ENCODE data around the gene MAP3K21. TPM values are rescaled to one million over a fixed set of nuclear protein-coding genes. Genes with fewer than 3 reads are reported as not detected.

Gene MAP3K21
- total and polyA plus RNA-seq, 2 of the 8 experiments (the other 6 are each of a cell fraction or from before 2014, with no cell fraction given), result 21.2 to 21.8 TPM

- no peak overlapping the region for H3K56ac ChIP-seq (replicated peaks; ENCODE audit: insufficient read length, low read depth, low read length)
- H3K23ac ChIP-seq (ENCODE audit: insufficient read length), result no peak overlapping the region
- FAIRE-seq, result no peak
- no peak overlapping the region for H2BK5ac ChIP-seq (ENCODE audit: low read depth, low read length)
- no peak overlapping the region for H3K18ac ChIP-seq (ENCODE audit: extremely low read depth, low read length)
- H3K9me3 ChIP-seq (ENCODE audit: insufficient read depth in 2 of 2, low read depth in 1 of 2, low read length in 1 of 2), result no peaks in the 10 kb centered on the region
- no peak overlapping the region for H3K4me3 ChIP-seq (ENCODE audit: extremely low read depth in 1 of 4, insufficient read depth in 2 of 4, low read depth in 3 of 4, low read length in 4 of 4)
- H2BK120ac ChIP-seq (replicated peaks; ENCODE audit: low read depth, low read length), result no peak overlapping the region
- no peak overlapping the region for H4K5ac ChIP-seq (ENCODE audit: insufficient read length, low read depth, low read length)
- no peaks in the 10 kb centered on the region for H3K4me1 ChIP-seq (replicated peaks in 1 of 4; ENCODE audit: control insufficient read depth in 3 of 4, insufficient read depth in 4 of 4, low read length in 3 of 4)
- no peak overlapping the region for H4K8ac ChIP-seq (ENCODE audit: extremely low read depth, insufficient read depth, low read length)
- no peak for DNase-seq (ENCODE audit: low read depth in 1 of 2, low spot score in 2 of 2)
- H3K27me3 ChIP-seq (replicated peaks in 1 of 4; ENCODE audit: control insufficient read depth in 3 of 4, extremely low read depth in 1 of 4, insufficient read depth in 3 of 4, low read length in 3 of 4), result no peaks in the 10 kb centered on the region
- no peaks in the 10 kb centered on the region for H4K20me1 ChIP-seq (replicated peaks in 1 of 2; ENCODE audit: control insufficient read depth in 1 of 2, insufficient read depth in 2 of 2, low read length in 2 of 2)
- no peak overlapping the region for H2BK15ac ChIP-seq (ENCODE audit: low read length)
- H3K27ac ChIP-seq (ENCODE audit: low read depth, low read length), result no peak overlapping the region
- no peak overlapping the region for H4K91ac ChIP-seq (replicated peaks; ENCODE audit: insufficient read length, low read length)
- 72% methylated on average over 4 of the region's 4 CpGs; no CpG with 5 or more reads in 1 of the 2 experiments for WGBS, 2 experiments (ENCODE audit: extremely low coverage in 1 of 2, insufficient coverage in 1 of 2, insufficient read length in 1 of 2, insufficient replicate concordance in 2 of 2, low coverage in 1 of 2, low lambda C conversion rate in 2 of 2, missing lambda C conversion rate in 1 of 2)
- H3K36me3 ChIP-seq (ENCODE audit: control insufficient read depth in 2 of 4, insufficient read depth in 4 of 4, low read length in 3 of 4), result no peaks in the 10 kb centered on the region
- H3K4me2 ChIP-seq (ENCODE audit: insufficient read depth in 1 of 2, low read depth in 2 of 2, low read length in 2 of 2), result no peak overlapping the region
- no peaks in the 10 kb centered on the region for H3K79me1 ChIP-seq (ENCODE audit: low read depth, low read length)
- H3K14ac ChIP-seq (ENCODE audit: insufficient read length), result no peak overlapping the region
- no peak overlapping the region for H2BK20ac ChIP-seq (ENCODE audit: low read length)
- no peak overlapping the region for H2BK12ac ChIP-seq (ENCODE audit: low read depth, low read length)
- H3K9ac ChIP-seq (replicated peaks in 1 of 4; ENCODE audit: extremely low read depth in 1 of 4, low read depth in 3 of 4, low read length in 3 of 4), result no peak overlapping the region
- no peak overlapping the region for H2AFZ ChIP-seq (ENCODE audit: low read length)
- CTCF ChIA-PET (ENCODE audit: partially characterized antibody), result no interaction called here
- no peak overlapping the region for H3K4ac ChIP-seq (replicated peaks; ENCODE audit: insufficient read length, low read depth, low read length)
- POLR2A ChIA-PET (ENCODE audit: partially characterized antibody), result no interaction called here
- H3K79me2 ChIP-seq (ENCODE audit: control insufficient read depth in 1 of 2, insufficient read depth in 2 of 2, low read length in 2 of 2), result no peaks in the 10 kb centered on the region
- H3K23me2 ChIP-seq (ENCODE audit: low read depth, low read length), result no peaks in the 10 kb centered on the region
- no peak overlapping the region for H2AK5ac ChIP-seq (ENCODE audit: low read depth, low read length)
These were observed 106.1 kb downstream of the MAP3K21 start for GRCh38 chr1:233433436-233434210.

Data from H1 (cell line).